ENCODE data around the gene FUT9.

FUT9 gene

DNA sequence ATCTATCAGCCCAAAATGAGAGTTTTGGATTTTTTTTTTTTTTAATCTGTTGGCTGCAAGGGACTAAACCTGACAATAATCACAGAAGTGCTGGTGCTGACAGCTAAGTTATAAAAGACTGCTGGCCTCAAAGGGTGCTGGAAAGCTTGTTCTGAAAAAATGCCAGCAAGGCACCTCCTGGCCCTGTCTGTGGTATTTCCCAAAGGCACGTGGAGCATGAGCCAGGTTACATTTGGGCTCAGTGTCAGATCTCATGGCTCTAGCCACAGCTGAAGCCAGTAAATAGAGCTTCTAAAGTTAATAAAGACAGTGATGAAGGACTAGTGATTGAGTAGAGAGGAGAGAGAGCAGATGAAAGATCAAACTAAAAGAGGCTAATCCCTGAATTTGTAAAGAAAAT lies 178.9 kb downstream of the FUT9 start:
- H3K27ac ChIP-seq, result no peak overlapping the region
- TF ChIP-seq, protein P1, sequence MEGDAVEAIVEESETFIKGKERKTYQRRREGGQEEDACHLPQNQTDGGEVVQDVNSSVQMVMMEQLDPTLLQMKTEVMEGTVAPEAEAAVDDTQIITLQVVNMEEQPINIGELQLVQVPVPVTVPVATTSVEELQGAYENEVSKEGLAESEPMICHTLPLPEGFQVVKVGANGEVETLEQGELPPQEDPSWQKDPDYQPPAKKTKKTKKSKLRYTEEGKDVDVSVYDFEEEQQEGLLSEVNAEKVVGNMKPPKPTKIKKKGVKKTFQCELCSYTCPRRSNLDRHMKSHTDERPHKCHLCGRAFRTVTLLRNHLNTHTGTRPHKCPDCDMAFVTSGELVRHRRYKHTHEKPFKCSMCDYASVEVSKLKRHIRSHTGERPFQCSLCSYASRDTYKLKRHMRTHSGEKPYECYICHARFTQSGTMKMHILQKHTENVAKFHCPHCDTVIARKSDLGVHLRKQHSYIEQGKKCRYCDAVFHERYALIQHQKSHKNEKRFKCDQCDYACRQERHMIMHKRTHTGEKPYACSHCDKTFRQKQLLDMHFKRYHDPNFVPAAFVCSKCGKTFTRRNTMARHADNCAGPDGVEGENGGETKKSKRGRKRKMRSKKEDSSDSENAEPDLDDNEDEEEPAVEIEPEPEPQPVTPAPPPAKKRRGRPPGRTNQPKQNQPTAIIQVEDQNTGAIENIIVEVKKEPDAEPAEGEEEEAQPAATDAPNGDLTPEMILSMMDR (IDR thresholded peaks at IDR 0.05), result no peak
- no peak for TF ChIP-seq ZFX (IDR thresholded peaks at IDR 0.05; ENCODE audit: borderline replicate concordance)

DNA sequence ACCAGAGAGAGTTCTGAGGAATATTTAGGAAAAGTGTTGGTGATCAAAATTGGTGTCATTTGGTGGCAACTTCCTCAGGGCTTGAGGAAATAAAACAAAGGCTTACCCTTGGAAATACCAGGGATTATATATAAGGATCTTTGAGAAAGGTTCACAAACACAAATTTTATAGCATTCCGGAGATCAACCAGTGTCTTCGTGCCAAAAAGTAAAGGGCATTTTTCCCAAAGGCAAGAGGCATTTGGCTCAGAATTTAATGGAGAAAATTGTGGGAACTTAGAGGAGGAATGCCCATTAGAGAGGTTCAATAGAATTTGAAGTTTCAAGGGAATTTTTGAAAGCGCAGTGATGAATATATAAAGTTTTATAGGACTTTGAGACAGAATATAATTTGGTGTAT lies 179.5 kb downstream of the FUT9 start:
- no peak overlapping the region for H3K27ac ChIP-seq
- TF ChIP-seq, protein P1 (IDR thresholded peaks at IDR 0.05), result no peak
- no peak for TF ChIP-seq ZFX (IDR thresholded peaks at IDR 0.05; ENCODE audit: borderline replicate concordance)

DNA sequence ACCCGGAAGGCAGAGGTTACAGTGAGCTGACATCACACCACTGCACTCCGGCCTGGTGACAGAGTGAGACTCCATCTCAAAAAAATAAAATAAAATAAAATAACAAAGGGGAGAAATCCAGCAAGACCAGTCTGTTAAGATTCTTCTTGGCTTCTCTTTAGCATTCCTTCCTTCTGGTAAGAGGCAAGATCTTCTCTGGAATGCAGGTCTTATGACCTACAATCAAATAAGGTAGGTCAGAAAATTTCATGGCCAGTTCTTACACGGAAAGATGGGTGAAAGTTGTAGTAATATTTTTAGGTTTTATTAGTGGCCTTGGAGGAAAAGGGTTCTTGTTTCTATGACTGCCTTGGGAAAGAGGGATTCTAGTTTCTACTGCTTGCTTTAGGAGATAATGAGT lies 180.9 kb downstream of the FUT9 start:
- TF ChIP-seq, protein P1 (IDR thresholded peaks at IDR 0.05), result no peak
- TF ChIP-seq ZFX (IDR thresholded peaks at IDR 0.05; ENCODE audit: borderline replicate concordance), result no peak
- H3K27ac ChIP-seq, result peak overlapping the region; percentile 26; the same call in 1 of the 2 replicates

DNA sequence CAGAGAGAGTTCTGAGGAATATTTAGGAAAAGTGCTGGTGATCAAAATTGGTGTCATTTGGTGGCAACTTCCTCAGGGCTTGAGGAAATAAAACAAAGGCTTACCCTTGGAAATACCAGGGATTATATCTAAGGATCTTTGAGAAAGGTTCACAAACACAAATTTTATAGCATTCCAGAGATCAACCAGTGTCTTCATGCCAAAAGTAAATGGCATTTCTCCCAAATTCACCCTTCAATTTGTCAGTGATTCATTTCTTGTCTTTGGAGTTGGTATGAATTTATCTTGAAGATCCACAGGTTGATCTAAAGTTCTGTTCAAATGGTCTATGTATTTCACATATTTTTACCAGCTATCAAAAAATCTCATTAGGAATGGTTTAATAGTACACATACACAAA lies 181.5 kb downstream of the FUT9 start:
- TF ChIP-seq, protein P1 (IDR thresholded peaks at IDR 0.05), result no peak
- no peak for TF ChIP-seq ZFX (IDR thresholded peaks at IDR 0.05; ENCODE audit: borderline replicate concordance)
- H3K27ac ChIP-seq, result peak overlapping the region; percentile 26; the same call in 1 of the 2 replicates

DNA sequence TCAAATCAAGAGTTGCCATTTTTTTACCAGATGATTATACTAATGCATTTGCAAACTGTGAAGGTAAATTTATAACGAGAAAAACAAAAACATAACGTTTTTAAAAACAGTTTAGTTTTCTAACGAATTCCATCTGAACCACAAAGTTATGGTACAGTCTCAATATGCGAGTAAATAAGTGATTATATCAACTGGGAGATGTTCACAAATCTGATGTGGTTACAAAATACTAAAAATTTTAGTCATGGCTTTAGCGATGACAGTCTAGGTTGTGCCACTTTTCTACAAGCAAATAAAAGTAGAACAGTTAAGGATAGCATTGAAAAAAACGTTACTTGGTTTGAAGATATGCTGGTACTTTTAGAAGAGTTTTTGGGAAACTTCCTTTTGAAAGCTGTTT lies 186.8 kb downstream of the FUT9 start:
- TF ChIP-seq, protein P1 (IDR thresholded peaks at IDR 0.05), result no peak
- TF ChIP-seq ZFX (IDR thresholded peaks at IDR 0.05; ENCODE audit: borderline replicate concordance), result no peak
- H3K27ac ChIP-seq, result no peak overlapping the region

DNA sequence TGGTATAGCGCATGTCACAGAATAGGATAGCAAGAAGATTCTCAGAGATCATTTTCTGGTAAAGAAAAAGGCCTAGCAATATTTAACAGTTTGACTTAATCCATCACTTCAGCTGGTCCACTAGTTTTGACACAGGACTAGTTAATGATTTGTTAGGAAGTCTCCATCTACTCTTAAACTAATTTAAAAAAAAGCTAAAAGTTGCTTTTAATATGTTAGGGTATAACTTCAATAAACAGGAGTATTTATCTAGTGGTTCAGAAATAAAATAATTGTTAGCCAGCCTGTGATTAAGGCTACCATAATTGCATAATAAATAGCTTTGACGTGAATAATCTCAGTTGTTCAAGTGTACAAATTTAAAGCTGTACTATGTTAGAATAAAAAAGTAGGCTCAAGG lies 195.6 kb downstream of the FUT9 start:
- no peak overlapping the region for H3K27ac ChIP-seq
- TF ChIP-seq, protein P1 (IDR thresholded peaks at IDR 0.05), result no peak
- TF ChIP-seq ZFX (IDR thresholded peaks at IDR 0.05; ENCODE audit: borderline replicate concordance), result no peak

DNA sequence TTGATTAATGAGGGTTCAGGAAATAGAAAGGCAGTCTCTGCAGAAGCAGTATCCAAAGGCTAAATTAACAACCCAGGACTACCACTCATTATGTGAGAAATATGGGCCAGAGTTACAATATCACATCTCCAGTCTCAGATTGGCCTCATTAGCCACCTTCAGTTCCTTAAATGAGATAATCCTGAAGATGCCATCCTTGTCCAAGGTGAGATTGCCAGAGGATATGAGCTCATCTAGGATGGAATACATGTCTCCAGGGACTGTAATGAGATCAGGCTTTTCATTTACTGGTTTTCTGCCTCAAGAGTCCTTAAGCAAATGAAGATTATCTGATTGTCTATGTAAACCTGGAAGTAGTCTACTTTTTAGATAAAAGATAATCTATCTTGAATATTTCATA lies 196.3 kb downstream of the FUT9 start:
- TF ChIP-seq, protein P1 (IDR thresholded peaks at IDR 0.05), result no peak
- no peak for TF ChIP-seq ZFX (IDR thresholded peaks at IDR 0.05; ENCODE audit: borderline replicate concordance)
- no peak overlapping the region for H3K27ac ChIP-seq
